H9 (cell line): ENCODE results near the gene PLXNA4. TPM values are rescaled to one million over a fixed set of nuclear protein-coding genes. Genes with fewer than 3 reads are reported as not detected.

Source experiments
- DNase-seq: peaks from one replicate; pipeline ENCODE4 v3.0.0-alpha.2; 2017
- H2AFZ ChIP-seq: one replicate; pipeline ENCODE4 v1.6.1; 2013; ENCODE audit warnings: mild to moderate bottlenecking, low read length, control low read depth, moderate library complexity
- H2AK5ac ChIP-seq: 2 replicates; pipeline ENCODE4 v1.6.1; 2013; ENCODE audit warnings: low read length, control low read depth, mixed read lengths; ENCODE audit not compliant: insufficient read length
- H2BK120ac ChIP-seq: one replicate; pipeline ENCODE4 v1.6.1; 2013; ENCODE audit warnings: low read depth, mild to moderate bottlenecking, low read length, control low read depth, inconsistent platforms; ENCODE audit not compliant: poor library complexity, severe bottlenecking
- H2BK12ac ChIP-seq: 2 replicates; pipeline ENCODE4 v1.6.1; 2013; ENCODE audit warnings: low read length, control low read depth, mixed read lengths, low read depth; ENCODE audit not compliant: insufficient read length
- H2BK15ac ChIP-seq: 2 replicates; pipeline ENCODE4 v1.6.1; 2013; ENCODE audit warnings: low read depth, low read length, control low read depth
- H2BK20ac ChIP-seq: one replicate; pipeline ENCODE4 v1.6.1; 2013; ENCODE audit warnings: low read depth, mild to moderate bottlenecking, low read length, control low read depth, inconsistent platforms; ENCODE audit not compliant: poor library complexity, severe bottlenecking
- H2BK5ac ChIP-seq: 2 replicates; pipeline ENCODE4 v1.6.1; 2013; ENCODE audit warnings: low read length, control low read depth, mixed read lengths; ENCODE audit not compliant: insufficient read length
- H3K14ac ChIP-seq: 2 replicates; pipeline ENCODE4 v1.6.1; 2013; ENCODE audit warnings: low read length, control low read depth; ENCODE audit not compliant: insufficient read depth
- H3K18ac ChIP-seq: 2 replicates; pipeline ENCODE4 v1.6.1; 2013; ENCODE audit warnings: low read depth, mild to moderate bottlenecking, mixed read lengths, low read length, control low read depth; ENCODE audit not compliant: insufficient read length
- H3K23ac ChIP-seq: 2 replicates; pipeline ENCODE4 v1.6.1; 2013; ENCODE audit warnings: low read length, control low read depth, mixed read lengths, low read depth; ENCODE audit not compliant: insufficient read length
- H3K23me2 ChIP-seq: 2 replicates; pipeline ENCODE4 v1.6.1; 2013; ENCODE audit warnings: low read depth, mild to moderate bottlenecking, mixed read lengths, low read length, control low read depth; ENCODE audit not compliant: insufficient read length, poor library complexity, severe bottlenecking
- H3K27ac ChIP-seq: 2 replicates; pipeline ENCODE4 v1.5.1; 2013; ENCODE audit warnings: low read length, control low read depth, mixed read lengths, low read depth; ENCODE audit not compliant: insufficient read length
- H3K27me3 ChIP-seq: 2 replicates; pipeline ENCODE4 v1.6.1; 2013; ENCODE audit warnings: low read length, control low read depth, inconsistent platforms; ENCODE audit not compliant: insufficient read depth
- H3K4ac ChIP-seq: 2 replicates; pipeline ENCODE4 v1.6.1; 2013; ENCODE audit warnings: low read depth, mild to moderate bottlenecking, control low read depth, inconsistent platforms, low read length, moderate library complexity
- H3K4me1 ChIP-seq: 2 replicates; pipeline ENCODE4 v1.6.1; 2013; ENCODE audit warnings: low read length, control low read depth, inconsistent platforms; ENCODE audit not compliant: insufficient read depth
- H3K4me2 ChIP-seq: 2 replicates; pipeline ENCODE4 v1.6.1; 2013; ENCODE audit warnings: low read length, control low read depth, mixed read lengths; ENCODE audit not compliant: insufficient read length, insufficient read depth
- H3K56ac ChIP-seq: 2 replicates; pipeline ENCODE4 v1.6.1; 2013; ENCODE audit warnings: low read depth, mild to moderate bottlenecking, mixed read lengths, low read length, control low read depth; ENCODE audit not compliant: insufficient read length
- H3K79me1 ChIP-seq: 2 replicates; pipeline ENCODE4 v1.6.1; 2013; ENCODE audit warnings: low read depth, mild to moderate bottlenecking, moderate library complexity, low read length, control low read depth, inconsistent platforms; ENCODE audit not compliant: insufficient read depth, poor library complexity, severe bottlenecking
- H3K79me2 ChIP-seq: 2 replicates; pipeline ENCODE4 v1.6.1; 2013; ENCODE audit warnings: low read length, control low read depth, inconsistent platforms; ENCODE audit not compliant: insufficient read depth
- H3K9ac ChIP-seq: 2 replicates; pipeline ENCODE4 v1.6.1; 2013; ENCODE audit warnings: low read length, control low read depth, mixed read lengths; ENCODE audit not compliant: insufficient read length; ENCODE audit errors: extremely low read depth
- H3K9me3 ChIP-seq: one replicate; pipeline ENCODE4 v1.6.1; 2013; ENCODE audit warnings: low read depth, low read length, inconsistent platforms; ENCODE audit not compliant: control insufficient read depth
- H3T11ph ChIP-seq: one replicate; pipeline ENCODE4 v1.6.1; 2013; ENCODE audit warnings: mild to moderate bottlenecking, low read length, control low read depth, inconsistent platforms
- H4K20me1 ChIP-seq: one replicate; pipeline ENCODE4 v1.6.1; 2013; ENCODE audit not compliant: control insufficient read depth, insufficient read length, insufficient read depth
- H4K5ac ChIP-seq: 2 replicates; pipeline ENCODE4 v1.6.1; 2013; ENCODE audit warnings: low read depth, mild to moderate bottlenecking, mixed read lengths, low read length, control low read depth; ENCODE audit not compliant: insufficient read length
- H4K8ac ChIP-seq: replicated peaks from 2 replicates; pipeline ENCODE4 v1.6.1; 2013; ENCODE audit warnings: low read length, control low read depth, mixed read lengths, low read depth; ENCODE audit not compliant: insufficient read length
- H4K91ac ChIP-seq: 2 replicates; pipeline ENCODE4 v1.6.1; 2013; ENCODE audit warnings: low read depth, mild to moderate bottlenecking, moderate library complexity, mixed read lengths, low read length, control low read depth; ENCODE audit not compliant: insufficient read length
- H3K27ac Mint-ChIP-seq, 3 experiments: 2 replicates in 2 of 3; 3 replicates in 1 of 3; pipeline ENCODE4 v1.8.0; 2020 to 2021; ENCODE audit warnings: mixed read lengths in 3 of 3, mild to moderate bottlenecking in 1 of 3, moderate library complexity in 1 of 3
- H3K27me3 Mint-ChIP-seq: 2 replicates; pipeline ENCODE4 v1.8.0; 2021; ENCODE audit warnings: low read depth, mild to moderate bottlenecking, moderate library complexity, mixed read lengths
- H3K36me3 Mint-ChIP-seq, 3 experiments: 2 replicates in 2 of 3; 3 replicates in 1 of 3; pipeline ENCODE4 v1.8.0; 2020 to 2021; ENCODE audit warnings: low read depth in 3 of 3, mixed read lengths in 3 of 3; ENCODE audit not compliant: insufficient read depth in 1 of 3
- H3K4me1 Mint-ChIP-seq, 2 experiments: 2 replicates each; pipeline ENCODE4 v1.8.0; 2020; ENCODE audit warnings: mixed read lengths in 2 of 2
- H3K4me3 Mint-ChIP-seq, 2 experiments: 2 replicates in 1 of 2; 3 replicates in 1 of 2; pipeline ENCODE4 v1.8.0; 2020 to 2021; ENCODE audit warnings: mild to moderate bottlenecking in 2 of 2, mixed read lengths in 2 of 2, moderate library complexity in 1 of 2
- H3K9me3 Mint-ChIP-seq, 2 experiments: 2 replicates in 1 of 2; 3 replicates in 1 of 2; pipeline ENCODE4 v1.8.0; 2020; ENCODE audit warnings: mild to moderate bottlenecking in 2 of 2, mixed read lengths in 2 of 2, moderate library complexity in 1 of 2
- WGBS: extraction: QIAGEN DNeasy Blood & Tissue Kit; methylation state at CpG from one replicate; pipeline ENCODE4 v1.1.7; 2013; ENCODE audit warnings: missing lambda C conversion rate, low lambda C conversion rate, mixed read lengths; ENCODE audit not compliant: insufficient read length; ENCODE audit errors: extremely low coverage; 5-methylcytosine and 5-hydroxymethylcytosine counted together
- total RNA-seq: library from RNA; stranded (reverse); gene quantifications from 2 replicates; pipeline ENCODE4 v1.2.1, GENCODE V29; 2021
- TF ChIP-seq, protein P1 (sequence below): fragments of 200-600 bp; sonication (generic); conservative IDR thresholded peaks from 3 replicates; pipeline ENCODE4 v1.8.0; 2021; ENCODE audit warnings: antibody characterized with exemption, mild to moderate bottlenecking

PLXNA4 gene
- total RNA-seq, 1 experiment from 2014 or later: 0.35 TPM

DNA sequence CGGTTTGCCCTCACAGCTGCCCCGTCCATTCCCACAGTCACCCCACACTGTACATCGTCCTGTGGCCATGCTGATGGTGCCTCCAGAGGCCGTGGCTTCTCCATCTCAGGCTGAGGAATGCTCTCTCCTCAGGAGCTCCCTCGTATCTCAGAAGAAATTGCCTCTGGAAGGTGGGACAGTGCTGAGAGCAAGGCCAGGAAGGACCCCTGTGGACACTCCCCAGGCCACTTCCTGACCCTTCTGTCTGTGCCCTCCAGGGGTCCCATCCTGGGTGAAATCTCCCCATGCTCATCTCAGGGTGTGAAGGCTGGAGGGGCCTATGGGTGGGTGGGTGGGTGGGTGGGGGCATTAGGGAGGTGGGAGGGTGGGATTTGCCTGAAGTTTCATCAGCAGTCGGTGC, 454.3 kb downstream of the PLXNA4 start:
- Histone ChIP-seq H3K4me2 (no peak overlapping the region), H3K18ac (no peak overlapping the region), H3K14ac (no peak overlapping the region), H2BK120ac (no peak overlapping the region), H3K27me3 (no peaks in the 10 kb centered on the region), H4K8ac (no peak overlapping the region), H2BK20ac (no peak overlapping the region), H3K27ac (no peak overlapping the region), H3K4ac (no peak overlapping the region), H2BK12ac (no peak overlapping the region), H3T11ph (no peak overlapping the region), H2BK5ac (no peak overlapping the region), H3K23me2 (no peaks in the 10 kb centered on the region), H4K20me1 (no peaks in the 10 kb centered on the region), H3K9me3 (no peaks in the 10 kb centered on the region), H2BK15ac (no peak overlapping the region), H3K4me1 (peaks cover 2% of the 10 kb centered on the region; the same call in 1 of the 2 replicates), H3K56ac (no peak overlapping the region), H3K79me1 (no peaks in the 10 kb centered on the region), H4K91ac (no peak overlapping the region), H3K23ac (no peak overlapping the region), H4K5ac (no peak overlapping the region), H2AK5ac (no peak overlapping the region), H3K79me2 (no peaks in the 10 kb centered on the region), H2AFZ (no peak overlapping the region), H3K9ac (no peak overlapping the region)
- H3K27ac Mint-ChIP-seq: peak overlapping the region in 1 of 3 experiments; percentile 90; a peak in 1 of 7 replicates
- WGBS: no CpG with 5 or more reads among the region's 6 CpGs
- peaks cover 10% of the 10 kb centered on the region for H3K27me3 Mint-ChIP-seq
- peaks cover 19 to 21% of the 10 kb centered on the region in 2 experiments for H3K4me1 Mint-ChIP-seq
- H3K9me3 Mint-ChIP-seq: no peaks in the 10 kb centered on the region
- H3K4me3 Mint-ChIP-seq: no peak overlapping the region
- no peaks in the 10 kb centered on the region; a peak in 1 of 7 replicates for H3K36me3 Mint-ChIP-seq
- no peak for DNase-seq
- TF ChIP-seq, protein P1, sequence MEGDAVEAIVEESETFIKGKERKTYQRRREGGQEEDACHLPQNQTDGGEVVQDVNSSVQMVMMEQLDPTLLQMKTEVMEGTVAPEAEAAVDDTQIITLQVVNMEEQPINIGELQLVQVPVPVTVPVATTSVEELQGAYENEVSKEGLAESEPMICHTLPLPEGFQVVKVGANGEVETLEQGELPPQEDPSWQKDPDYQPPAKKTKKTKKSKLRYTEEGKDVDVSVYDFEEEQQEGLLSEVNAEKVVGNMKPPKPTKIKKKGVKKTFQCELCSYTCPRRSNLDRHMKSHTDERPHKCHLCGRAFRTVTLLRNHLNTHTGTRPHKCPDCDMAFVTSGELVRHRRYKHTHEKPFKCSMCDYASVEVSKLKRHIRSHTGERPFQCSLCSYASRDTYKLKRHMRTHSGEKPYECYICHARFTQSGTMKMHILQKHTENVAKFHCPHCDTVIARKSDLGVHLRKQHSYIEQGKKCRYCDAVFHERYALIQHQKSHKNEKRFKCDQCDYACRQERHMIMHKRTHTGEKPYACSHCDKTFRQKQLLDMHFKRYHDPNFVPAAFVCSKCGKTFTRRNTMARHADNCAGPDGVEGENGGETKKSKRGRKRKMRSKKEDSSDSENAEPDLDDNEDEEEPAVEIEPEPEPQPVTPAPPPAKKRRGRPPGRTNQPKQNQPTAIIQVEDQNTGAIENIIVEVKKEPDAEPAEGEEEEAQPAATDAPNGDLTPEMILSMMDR: no peak
